GM18511 (cell line): ENCODE data around the gene LAMP5.

Experiments used
- ATAC-seq: cut with Tn5 transposase; IDR thresholded peaks from one replicate; pipeline ENCODE4 v1.9.1; 2021; ENCODE audit warnings: mild to moderate bottlenecking, moderate library complexity; ENCODE audit not compliant: unreplicated experiment

Gene LAMP5

DNA sequence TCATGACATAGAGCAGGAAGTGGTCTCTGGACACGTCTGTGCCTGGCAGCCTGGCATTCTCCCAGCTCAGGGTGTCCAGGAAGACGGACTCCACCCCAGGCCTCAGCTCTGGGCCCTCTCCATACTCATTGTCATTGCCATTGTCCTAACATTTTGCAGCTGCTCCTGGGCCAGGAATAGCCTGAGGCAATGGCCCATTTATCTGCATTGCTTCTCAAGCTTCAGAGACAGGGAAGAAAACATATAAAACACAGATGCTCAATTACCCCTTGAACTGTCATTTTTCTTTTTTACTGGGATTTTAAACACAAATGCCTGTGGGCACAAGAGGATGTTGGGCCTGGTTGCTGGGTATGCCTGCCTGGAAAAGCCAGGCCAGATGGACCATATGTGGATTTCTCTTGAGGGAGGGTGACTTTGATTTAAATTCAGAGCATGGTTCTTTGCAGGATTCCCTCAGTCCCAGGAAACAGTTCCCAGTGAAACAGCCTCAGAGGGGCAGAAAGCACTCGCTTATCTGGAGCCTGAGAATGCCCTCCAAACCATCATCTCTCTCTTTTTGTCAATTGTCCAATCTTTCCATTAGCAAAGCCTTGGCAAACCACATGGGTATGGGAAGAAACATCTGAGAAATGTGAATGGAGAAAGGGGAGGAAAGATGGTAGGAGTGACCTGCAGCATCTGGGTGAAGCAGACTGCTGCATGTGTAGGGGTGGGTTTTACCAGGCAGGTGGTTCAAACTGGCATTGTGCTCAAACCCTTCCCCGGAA, 17.9 kb downstream of the LAMP5 start:
- ATAC-seq, result no peak

DNA sequence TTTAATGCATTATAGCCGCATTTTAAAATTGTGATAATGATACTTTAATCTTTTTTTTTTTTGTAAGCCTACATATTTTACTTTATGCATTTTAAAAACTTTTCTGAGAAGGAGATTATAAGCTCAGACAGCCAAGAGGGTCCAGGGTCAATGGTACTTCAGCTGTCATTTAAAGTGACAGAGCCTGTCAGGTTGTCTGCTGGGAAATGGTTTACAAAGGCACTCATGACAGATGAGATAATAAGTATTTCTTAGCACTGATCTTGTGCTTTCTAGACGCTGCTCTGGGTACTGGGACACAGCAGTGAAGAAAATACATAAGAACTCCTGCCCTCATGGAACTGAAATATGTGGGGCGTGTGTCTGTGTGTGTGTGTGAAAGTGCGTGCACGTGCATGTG, 19.6 kb downstream of the LAMP5 start:
- ATAC-seq, result no peak

DNA sequence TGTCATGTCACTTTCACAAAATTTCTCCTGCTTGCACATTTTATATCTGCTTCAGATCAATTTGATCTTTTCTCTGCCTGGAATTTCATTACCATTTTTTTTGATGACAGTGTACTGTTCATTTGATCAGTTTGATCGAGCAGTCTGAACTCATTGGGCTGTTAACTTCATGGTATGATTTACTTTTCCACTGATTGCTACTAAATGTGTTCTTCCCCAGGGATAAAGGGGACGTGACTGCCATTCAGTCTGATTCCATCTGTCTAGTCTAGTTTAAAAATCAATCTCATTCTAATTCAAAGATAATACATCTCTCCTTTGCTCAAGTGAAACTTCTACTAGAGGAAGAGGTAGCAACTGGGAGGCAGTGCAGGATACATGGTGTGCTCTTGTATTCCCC, 21.1 kb downstream of the LAMP5 start:
- no peak for ATAC-seq

DNA sequence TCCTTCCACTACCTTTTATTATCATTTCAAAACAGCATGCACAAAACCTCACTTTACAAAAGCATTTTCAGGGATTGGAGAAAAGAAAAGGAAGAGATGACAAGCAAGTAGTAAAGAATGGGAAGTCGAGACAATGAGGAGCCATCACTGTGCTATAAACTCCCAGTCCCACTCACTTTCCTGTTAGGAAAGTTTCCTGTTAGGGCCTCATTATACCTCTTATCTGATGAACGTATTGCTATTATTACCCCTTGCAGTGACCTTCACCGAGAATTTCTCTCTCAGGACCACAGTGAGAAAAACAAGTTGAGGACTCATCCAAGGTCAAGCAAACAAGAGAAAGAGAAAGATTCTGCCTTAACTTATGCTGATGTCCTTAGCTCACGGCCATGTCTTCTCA, 28.8 kb downstream of the LAMP5 start:
- no peak for ATAC-seq

DNA sequence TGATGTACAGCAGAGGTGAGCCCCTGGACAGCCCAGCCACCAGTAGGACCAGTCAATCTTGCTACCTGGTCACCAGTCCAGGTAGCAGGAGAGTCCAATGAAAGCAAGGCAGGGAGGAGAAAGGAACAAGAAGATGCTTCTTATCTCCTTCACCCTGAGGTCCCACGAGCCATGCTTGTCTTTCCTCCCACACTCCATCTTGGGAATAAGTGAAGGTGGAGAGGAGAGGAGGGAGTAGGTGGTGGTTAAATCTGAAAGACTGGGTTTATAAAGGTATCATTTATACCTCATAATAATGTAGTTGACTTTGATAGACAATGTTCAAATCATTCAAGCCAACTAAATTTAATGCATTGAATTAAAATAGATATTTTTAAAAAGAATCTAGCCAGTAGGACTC, 35.9 kb downstream of the LAMP5 start:
- no peak for ATAC-seq

DNA sequence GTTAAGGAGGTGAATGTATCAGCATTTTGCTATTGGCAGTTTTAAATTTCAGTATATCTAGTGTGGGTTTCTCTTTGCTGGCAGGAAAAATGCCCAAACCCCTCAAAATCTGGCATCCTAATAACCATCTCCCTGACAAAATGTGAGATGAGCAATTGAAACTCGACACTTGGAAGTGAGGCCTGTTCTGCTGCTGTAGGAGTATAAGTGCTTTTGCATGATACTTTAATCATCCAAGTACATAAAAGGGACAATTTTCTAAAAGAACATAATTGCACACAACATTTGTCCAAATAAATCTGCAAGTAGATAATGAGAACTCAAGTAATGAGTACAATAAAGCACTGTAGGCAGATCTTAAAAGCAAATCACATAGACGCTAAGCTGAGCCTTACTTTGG, 36.5 kb downstream of the LAMP5 start:
- no peak for ATAC-seq

DNA sequence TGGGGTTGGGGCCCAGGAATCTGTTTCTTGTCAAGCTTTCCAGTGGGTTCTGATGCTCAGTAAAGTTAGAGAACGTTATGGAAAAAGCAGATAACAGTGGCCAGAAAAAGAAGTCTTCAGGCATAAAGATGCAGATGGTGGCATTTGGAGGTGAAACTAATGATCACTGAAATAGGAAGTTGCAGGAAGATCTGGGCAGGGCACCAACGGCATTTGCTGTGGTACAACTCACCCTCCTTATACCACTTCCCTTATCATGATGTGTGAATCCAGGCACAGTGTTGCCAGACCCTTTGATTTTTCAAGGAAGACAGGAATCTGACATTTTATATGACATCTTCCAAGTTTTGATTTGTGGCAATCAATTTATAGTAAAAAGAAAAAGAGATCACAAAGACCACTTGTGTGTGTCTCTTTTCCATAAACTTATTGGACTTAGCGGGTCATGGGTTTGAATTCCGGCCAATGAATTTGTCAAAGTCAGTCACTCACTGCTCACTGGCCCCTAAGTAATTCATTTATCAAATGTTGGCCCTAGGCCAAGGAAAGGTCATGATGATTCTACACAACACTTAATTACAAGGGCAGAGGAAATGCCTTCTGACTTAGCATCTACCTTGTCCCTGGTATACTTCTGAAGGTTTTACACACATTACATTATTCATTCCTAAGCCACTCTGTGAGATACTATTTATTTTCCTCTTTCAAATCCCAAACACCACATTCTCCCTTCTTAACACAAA, 37.6 kb downstream of the LAMP5 start:
- no peak for ATAC-seq

DNA sequence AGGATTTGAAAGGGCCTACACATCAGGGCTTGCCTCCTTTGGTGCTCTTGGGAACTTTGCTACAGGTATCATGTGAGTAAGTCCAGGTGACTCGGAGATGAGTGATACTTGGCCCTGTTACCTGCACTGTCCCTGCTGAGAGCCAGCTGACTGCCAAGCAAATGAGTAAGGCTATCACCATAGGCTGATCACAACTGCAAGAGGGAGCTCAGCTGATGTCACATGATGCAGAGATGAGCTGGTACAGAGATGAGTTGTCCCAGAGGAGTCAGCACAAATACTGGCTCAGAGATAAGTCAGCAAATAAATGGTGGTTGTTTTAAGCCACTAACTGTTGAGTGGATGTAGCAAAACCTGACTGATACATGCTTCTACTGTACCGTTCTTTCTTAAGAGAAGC, 41.4 kb downstream of the LAMP5 start:
- no peak for ATAC-seq

DNA sequence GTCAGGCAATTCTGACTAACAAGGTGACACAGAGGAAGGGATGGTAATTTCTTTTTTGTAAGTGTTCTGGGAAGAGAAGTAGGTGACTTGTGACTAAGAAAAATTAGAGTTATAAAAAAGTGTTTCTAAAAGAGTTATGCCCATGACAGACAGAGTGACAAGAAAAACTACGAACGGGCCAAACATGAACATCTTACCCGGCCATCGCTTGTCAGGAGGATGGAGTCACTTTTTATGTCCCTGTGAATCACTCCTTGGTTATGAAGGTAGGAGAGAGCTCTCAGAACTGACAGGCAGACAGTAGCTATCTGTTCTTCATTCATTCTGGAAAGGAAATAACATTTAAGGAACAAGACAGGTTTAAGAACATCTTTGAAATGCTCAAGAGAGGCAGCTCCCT, 43.0 kb downstream of the LAMP5 start:
- no peak for ATAC-seq

DNA sequence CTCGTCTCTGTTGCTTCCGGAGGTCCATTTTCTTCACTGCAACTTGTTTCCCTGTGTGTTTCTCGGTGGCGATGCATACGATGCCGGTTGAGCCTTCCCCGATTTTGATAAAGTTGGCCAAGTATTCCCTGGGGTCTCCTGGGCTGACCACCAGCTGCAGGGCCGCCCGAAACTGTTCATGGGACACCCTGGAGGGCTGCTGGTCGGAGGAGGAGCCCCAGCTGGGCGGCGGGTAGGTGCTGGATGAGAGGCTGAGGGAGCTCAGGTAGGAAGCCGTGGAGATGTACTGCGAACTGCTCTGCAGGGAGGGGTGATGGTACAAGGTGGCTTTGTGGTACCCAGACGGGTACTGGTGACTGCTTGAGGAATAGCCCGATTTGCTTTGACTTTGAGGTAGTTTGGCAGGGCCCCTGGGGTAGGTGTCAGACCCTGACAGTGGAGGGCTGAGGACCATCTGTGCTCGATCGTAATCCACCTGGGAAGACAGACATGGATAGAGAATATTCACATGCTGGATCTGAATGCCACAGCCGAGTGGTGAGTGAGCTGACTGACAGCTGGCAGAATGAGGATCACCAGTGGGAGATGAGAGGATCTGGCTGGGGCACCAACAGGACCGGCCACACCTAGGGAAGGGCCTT, 51.6 kb downstream of the LAMP5 start:
- no peak for ATAC-seq

DNA sequence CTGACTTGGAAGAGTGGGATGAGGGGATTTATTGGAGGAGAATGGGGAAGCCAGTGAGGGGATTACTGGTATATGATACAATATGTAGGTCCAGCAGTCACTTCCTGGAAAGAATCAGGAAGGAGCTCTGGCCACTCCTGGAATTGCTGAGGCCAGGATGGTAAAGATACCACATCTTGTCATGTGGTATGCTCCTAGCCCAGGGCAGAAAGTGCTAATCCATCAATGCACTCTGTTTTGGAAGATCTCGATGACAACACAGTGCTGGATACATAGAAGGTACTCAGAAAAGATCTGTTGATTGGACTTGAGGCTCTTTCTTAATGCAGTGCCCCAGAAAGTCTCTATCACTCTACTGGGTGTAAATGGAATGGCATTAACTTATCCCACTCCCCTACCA, 52.6 kb downstream of the LAMP5 start:
- no peak for ATAC-seq

DNA sequence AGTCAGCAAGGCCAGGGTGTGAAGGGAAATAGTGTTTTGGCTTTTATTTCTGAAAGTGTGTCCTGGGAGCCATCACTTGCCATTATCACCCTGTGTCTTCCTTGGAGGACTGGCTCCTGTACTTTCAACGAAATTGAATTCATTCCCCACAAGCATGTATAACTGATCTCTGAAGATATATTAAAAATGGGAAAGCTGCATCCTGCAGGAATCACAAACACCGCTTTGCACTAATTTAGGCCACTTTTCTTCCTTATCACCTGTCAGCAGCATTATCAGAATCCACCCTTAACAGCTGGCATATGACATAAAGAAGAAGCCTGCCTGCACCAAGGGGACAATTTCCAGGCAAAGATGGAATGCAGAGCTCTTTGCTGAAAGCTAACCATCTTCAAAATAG, 56.2 kb downstream of the LAMP5 start:
- ATAC-seq, result no peak

DNA sequence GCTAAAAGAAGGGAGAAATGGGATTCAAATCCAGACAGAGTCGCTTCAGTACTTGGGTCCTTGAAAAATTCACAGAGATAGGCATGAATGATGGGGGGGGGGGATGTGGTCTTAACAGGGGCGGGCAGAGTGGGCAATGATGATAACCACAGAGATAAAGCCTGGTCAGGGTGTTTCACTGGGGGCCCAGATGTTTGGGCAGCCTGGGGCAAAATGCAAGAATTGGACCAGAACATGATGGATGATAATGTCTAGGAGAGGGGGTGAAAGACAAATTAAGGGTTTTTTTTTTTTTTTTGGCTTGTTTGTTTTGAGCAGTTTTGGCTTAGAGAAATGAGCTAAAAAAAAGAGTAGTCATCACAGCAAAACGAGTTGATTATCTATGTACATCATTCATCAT, 57.4 kb downstream of the LAMP5 start:
- ATAC-seq, result no peak

DNA sequence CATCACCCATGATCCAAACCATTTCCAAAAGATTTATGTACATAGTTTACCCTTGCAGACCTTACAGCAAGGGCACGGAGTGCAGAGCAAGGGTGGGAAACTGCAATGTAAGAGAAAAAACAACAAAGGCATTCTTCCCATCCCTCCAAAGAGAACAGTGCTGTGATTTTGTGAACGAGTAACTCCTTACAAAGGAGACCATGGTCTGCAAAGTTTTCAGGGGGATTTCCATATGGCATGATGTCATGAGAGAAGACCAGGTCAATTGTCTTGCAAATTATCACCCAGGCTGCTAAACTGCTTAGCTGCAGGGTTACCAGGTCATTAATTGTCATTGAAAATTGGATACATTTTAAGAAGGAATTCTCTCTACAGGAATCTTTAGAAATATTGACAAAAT, 58.3 kb downstream of the LAMP5 start:
- ATAC-seq, result no peak

DNA sequence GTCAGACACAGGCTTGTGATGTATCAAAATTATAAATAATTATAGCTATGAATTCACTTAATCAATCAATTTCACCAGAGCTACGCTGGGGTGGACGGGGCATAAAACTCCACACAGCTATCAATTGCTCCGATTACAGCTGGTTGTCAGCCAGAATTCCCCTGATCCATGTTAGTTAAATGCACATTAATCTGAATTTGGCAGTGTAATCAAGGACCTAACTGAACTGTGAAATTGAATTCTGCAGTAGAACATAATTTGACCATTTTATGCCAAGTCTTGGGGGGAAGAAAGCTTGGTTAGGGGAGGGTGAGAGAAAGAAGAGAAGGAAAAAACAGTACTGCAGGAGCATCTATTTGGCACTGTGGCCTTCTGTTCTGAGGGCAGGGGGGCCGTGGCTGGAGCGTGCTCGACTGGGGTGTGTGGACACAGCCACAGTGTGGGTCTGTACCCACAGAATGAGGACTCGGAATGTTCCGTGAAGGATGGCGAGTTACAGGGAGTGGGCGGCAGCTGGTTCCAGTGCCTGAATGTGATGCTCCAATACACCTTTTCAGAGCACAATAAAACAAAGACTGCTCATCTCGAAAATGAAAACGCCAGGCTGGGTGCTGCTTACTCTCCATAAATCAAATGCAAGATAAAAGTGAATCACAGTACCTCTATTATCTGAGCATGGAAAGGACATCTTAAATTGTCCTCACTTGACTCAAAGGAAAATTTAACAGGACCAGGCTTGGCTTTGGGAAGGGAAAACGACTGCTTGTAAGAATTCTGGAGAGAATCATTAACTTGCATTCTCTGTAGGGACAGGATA, 59.2 kb downstream of the LAMP5 start:
- ATAC-seq, result no peak

DNA sequence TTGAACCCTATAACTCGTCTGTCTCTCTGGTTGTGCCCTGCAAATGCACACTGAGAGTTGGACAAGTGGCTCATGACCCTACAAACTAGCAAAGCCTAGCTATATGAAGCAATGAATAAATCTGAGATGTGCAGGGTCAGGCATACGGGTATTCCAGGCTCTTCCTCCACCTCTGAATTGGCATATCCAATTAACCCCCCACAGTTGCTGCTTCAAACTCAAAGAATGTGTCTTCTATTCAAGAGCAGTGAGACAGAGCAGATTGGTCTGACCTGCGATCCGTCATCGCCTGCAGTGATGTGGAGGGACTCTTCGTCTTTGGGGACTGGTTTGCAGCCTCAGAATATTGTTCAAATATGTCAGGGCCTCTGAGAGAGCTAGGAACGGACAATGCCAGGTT, 59.8 kb downstream of the LAMP5 start:
- no peak for ATAC-seq

DNA sequence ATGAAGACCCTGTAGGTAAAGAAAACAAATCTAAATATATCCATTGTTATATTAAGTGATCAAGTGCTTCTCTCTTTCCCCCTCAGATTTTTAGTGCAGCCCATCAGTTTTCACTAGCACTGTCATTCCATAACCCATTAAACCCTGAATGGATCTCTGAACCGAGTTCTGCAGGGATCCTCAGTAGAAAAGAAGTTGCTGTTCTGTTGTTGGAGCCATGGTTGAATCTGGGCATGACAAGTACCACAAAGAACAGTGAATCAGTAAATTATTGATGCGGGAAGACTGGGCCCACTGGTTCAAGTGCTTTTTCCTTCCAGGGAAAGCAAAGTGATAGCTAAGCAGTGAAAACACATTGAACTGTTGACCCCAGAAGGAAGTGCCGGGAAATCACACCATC, 60.4 kb downstream of the LAMP5 start:
- ATAC-seq, result no peak

DNA sequence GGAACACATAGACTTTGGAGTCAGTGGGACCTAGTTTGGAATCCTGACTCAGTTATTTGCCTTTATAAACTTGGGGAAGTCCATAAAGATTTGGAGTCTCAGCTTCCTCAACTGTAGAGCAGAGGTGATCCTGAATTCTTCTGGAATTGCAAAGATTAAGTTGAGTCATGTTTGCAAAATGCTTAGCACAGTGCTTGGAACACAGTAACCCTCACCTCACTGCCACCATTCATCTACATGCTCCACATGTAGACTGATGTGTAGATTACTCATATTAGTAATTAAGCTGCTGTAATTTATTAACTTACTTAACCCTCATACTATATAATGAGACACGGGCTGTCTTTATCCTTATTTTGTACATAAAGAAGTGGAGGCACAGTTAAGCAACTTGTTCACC, 61.4 kb downstream of the LAMP5 start:
- no peak for ATAC-seq

DNA sequence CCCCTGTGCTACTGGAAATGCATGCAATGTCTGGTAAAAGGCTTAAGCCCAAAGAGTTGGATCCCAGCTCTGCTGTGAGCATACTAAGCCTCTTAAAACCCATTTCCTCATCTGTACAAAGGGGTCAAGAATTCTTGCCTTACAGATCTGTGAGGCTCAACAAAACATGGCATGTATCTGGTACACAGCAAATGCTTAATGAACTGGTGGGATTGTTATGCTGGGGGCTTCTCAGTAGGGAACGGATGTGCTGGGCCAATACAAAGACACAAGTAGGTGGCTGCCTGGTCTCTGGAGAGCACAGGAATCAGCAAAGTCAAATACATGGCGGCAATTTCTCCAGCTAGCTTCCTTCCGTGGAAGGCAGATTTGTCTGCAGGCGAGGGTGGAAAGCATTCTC, 62.3 kb downstream of the LAMP5 start:
- ATAC-seq, result no peak

DNA sequence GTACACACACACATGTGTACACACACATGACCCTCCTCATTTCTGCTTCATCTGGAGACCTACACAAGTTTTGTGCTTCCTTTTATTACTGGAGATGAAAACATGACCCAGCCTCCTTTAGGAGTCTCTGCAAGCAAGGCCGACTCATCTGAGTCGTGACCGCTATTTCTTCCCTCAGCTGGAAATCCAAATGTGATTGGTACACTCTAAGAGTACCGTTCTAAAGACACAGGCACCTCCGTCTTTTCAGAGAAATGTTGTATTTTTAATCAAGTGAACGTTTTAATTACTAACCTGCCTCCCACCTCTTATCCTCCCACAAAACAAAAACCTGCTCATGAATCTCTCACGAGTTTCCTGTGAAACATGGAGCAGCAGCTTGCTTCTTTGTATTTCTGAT, 63.0 kb downstream of the LAMP5 start:
- no peak for ATAC-seq

DNA sequence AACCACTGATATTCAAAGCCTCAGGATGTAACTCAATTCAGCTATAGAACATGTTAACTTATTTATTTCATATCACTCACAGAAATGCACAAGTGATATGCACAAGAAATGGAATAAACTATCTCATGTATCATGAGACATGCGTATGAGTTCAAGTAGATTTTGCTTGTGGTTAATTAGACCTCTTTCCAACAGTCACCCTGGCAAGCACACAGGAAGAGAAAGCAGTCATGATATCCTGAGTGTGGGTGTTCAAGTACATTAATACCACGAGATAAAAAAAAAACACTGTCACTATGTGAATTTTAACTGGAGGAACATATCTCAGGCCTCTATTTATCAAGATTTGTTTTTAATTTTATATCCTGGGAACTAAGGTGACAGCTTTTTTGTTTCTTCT, 64.2 kb downstream of the LAMP5 start:
- no peak for ATAC-seq
